DOHH2 (cell line): ENCODE measurements around the gene MARK1.

Source experiments
- H3F3A ChIP-seq: fragments of 200-600 bp; sonication (generic), shearing (Covaris generic); 2 replicates; pipeline ENCODE4 v1.6.0; 2016; ENCODE audit warnings: antibody characterized with exemption, mild to moderate bottlenecking; ENCODE audit not compliant: control insufficient read depth, insufficient read depth
- H3K27ac ChIP-seq: fragments of 200-600 bp; sonication (generic); 2 replicates; pipeline ENCODE4 v1.5.1; 2014; ENCODE audit warnings: low read depth, mild to moderate bottlenecking, low read length, moderate library complexity
- H3K27me3 ChIP-seq: fragments of 200-600 bp; sonication (generic); 2 replicates; pipeline ENCODE4 v1.6.1; 2014; ENCODE audit warnings: mild to moderate bottlenecking, low read length, mixed read lengths; ENCODE audit not compliant: control insufficient read depth
- H3K36me3 ChIP-seq: fragments of 200-600 bp; sonication (generic); 2 replicates; pipeline ENCODE4 v1.6.1; 2014; ENCODE audit warnings: mild to moderate bottlenecking, low read length, moderate library complexity, mixed read lengths; ENCODE audit not compliant: control insufficient read depth
- H3K4me1 ChIP-seq: fragments of 200-600 bp; sonication (generic); 2 replicates; pipeline ENCODE4 v1.6.1; 2014; ENCODE audit warnings: mild to moderate bottlenecking, low read length, mixed read lengths; ENCODE audit not compliant: control insufficient read depth
- H3K4me2 ChIP-seq: fragments of 200-600 bp; sonication (generic); 2 replicates; pipeline ENCODE4 v1.6.0; 2014; ENCODE audit warnings: mild to moderate bottlenecking, low read length, moderate library complexity
- H3K4me3 ChIP-seq: fragments of 200-600 bp; sonication (generic); 2 replicates; pipeline ENCODE4 v1.5.1; 2014; ENCODE audit warnings: mild to moderate bottlenecking, low read length, mixed read lengths
- H3K79me2 ChIP-seq: fragments of 200-600 bp; sonication (generic); 2 replicates; pipeline ENCODE4 v1.6.1; 2014; ENCODE audit warnings: mild to moderate bottlenecking, low read length, mixed read lengths; ENCODE audit not compliant: control insufficient read depth
- H3K9me2 ChIP-seq: fragments of 200-600 bp; sonication (generic); replicated peaks from 2 replicates; pipeline ENCODE4 v1.6.1; 2014; ENCODE audit warnings: mild to moderate bottlenecking, low read length, mixed read lengths; ENCODE audit not compliant: control insufficient read depth
- H3K9me3 ChIP-seq: fragments of 200-600 bp; sonication (generic); 2 replicates; pipeline ENCODE4 v1.6.1; 2014; ENCODE audit warnings: antibody characterized with exemption, low read length, mixed read lengths; ENCODE audit not compliant: control insufficient read depth, insufficient read depth
- H4K20me1 ChIP-seq: fragments of 200-600 bp; sonication (generic); 2 replicates; pipeline ENCODE4 v1.6.0; 2014; ENCODE audit warnings: low read depth, mild to moderate bottlenecking, antibody characterized with exemption, low read length, moderate library complexity; ENCODE audit not compliant: control insufficient read depth, insufficient read depth
- EZH2phosphoT487 ChIP-seq: fragments of 200-600 bp; sonication (generic); IDR thresholded peaks from 2 replicates; pipeline ENCODE4 v1.6.1; 2017; ENCODE audit warnings: borderline replicate concordance, mild to moderate bottlenecking, antibody characterized with exemption, low read length, moderate library complexity, mixed read lengths
- TF ChIP-seq, protein P1 (sequence below): fragments of 200-600 bp; sonication (generic); IDR thresholded peaks from one replicate; pipeline ENCODE4 v1.5.1; 2014; ENCODE audit warnings: antibody characterized with exemption, mild to moderate bottlenecking, low read depth, low read length; ENCODE audit not compliant: poor library complexity, severe bottlenecking

MARK1 gene

GRCh38 chr1:220707160-220707559 lies 179.2 kb downstream of the MARK1 start:
- H3K36me3 ChIP-seq, result no peaks in the 10 kb centered on the region
- H3K4me2 ChIP-seq, result no peak overlapping the region
- H3K4me3 ChIP-seq, result no peak overlapping the region
- no peaks in the 10 kb centered on the region for H3K79me2 ChIP-seq
- H3K9me2 ChIP-seq, result no peaks in the 10 kb centered on the region
- H3K27ac ChIP-seq, result no peak overlapping the region
- no peaks in the 10 kb centered on the region for H3K9me3 ChIP-seq
- TF ChIP-seq EZH2phosphoT487, result no peak
- TF ChIP-seq, protein P1, sequence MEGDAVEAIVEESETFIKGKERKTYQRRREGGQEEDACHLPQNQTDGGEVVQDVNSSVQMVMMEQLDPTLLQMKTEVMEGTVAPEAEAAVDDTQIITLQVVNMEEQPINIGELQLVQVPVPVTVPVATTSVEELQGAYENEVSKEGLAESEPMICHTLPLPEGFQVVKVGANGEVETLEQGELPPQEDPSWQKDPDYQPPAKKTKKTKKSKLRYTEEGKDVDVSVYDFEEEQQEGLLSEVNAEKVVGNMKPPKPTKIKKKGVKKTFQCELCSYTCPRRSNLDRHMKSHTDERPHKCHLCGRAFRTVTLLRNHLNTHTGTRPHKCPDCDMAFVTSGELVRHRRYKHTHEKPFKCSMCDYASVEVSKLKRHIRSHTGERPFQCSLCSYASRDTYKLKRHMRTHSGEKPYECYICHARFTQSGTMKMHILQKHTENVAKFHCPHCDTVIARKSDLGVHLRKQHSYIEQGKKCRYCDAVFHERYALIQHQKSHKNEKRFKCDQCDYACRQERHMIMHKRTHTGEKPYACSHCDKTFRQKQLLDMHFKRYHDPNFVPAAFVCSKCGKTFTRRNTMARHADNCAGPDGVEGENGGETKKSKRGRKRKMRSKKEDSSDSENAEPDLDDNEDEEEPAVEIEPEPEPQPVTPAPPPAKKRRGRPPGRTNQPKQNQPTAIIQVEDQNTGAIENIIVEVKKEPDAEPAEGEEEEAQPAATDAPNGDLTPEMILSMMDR, result no peak
- H3K4me1 ChIP-seq, result peaks cover 15% of the 10 kb centered on the region
- H3K27me3 ChIP-seq, result peaks cover 2% of the 10 kb centered on the region
- no peaks in the 10 kb centered on the region for H4K20me1 ChIP-seq
- no peaks in the 10 kb centered on the region for H3F3A ChIP-seq

DNA sequence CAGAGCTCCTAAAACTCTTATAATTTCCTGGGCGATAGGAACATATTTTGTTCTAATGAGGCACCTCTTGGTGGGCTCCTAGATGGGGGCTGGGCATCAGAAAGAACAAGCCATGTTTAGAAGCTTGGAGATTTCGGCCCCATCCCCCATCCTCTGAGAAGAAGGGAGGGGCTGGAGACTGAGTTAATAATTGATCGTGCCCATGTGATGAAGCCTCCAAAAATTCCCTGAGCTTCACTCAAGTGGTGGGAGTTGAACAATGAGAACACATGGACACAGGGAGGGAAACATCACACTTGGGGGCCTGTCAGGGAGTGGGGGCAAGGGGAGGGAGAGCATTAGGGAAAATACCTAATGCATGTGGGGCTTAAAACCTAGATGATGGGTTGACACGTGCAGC lies 180.3 kb downstream of the MARK1 start:
- Histone ChIP-seq H3F3A (no peaks in the 10 kb centered on the region), H3K4me1 (peaks cover 15% of the 10 kb centered on the region), H4K20me1 (no peaks in the 10 kb centered on the region)

GRCh38 chr1:220708936-220709801 lies 181.2 kb downstream of the MARK1 start:
- Histone ChIP-seq H3K27me3 (no peaks in the 10 kb centered on the region), H3K36me3 (no peaks in the 10 kb centered on the region), H3K27ac (no peak overlapping the region), H3K9me3 (no peaks in the 10 kb centered on the region), H3F3A (no peaks in the 10 kb centered on the region), H3K4me3 (no peak overlapping the region), H3K79me2 (no peaks in the 10 kb centered on the region), H4K20me1 (no peaks in the 10 kb centered on the region), H3K4me2 (no peak overlapping the region), H3K9me2 (no peaks in the 10 kb centered on the region), H3K4me1 (peaks cover 15% of the 10 kb centered on the region)
- TF ChIP-seq EZH2phosphoT487, result no peak
- TF ChIP-seq, protein P1, result no peak

More for the DNA sequence above, 180.3 kb downstream of the MARK1 start:
- Histone ChIP-seq H3K79me2 (no peaks in the 10 kb centered on the region), H3K4me2 (no peak overlapping the region), H3K9me3 (no peaks in the 10 kb centered on the region), H3K4me3 (no peak overlapping the region), H3K27me3 (no peaks in the 10 kb centered on the region), H3K36me3 (no peaks in the 10 kb centered on the region), H3K9me2 (no peaks in the 10 kb centered on the region), H3K27ac (no peak overlapping the region)
- TF ChIP-seq, protein P1, result no peak
- no peak for TF ChIP-seq EZH2phosphoT487
